VCaP (cell line): ENCODE results near the gene STIM2.

ENCODE experiments used
- H3K27ac ChIP-seq: fragments of 450-650 bp; 2 replicates; pipeline ENCODE4 v1.5.1; 2017
- TF ChIP-seq, protein P1 (sequence below): fragments of 450-650 bp; conservative IDR thresholded peaks from 2 replicates; pipeline ENCODE4 v1.5.1; 2017; ENCODE audit warnings: mild to moderate bottlenecking, moderate library complexity

STIM2 gene

DNA sequence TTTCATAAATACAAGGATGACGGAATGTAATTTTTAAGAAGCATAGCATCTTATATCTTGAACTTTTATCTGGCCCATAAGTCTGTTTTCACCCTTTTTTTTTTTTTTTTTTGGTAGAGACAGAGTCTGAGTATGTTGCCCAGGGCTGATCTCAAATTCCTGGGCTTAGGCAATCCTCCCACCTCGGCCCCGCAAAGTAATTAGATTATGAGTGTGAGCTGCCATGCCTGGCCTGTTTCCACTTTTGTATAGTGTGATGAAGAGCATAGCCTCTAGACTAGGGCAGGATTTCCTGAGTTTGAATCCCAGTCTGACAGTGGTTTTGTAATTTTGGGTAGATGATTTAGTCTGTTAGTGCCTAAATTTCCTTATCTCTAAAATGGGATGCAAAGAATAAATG is 11.0 kb downstream of the STIM2 start:
- TF ChIP-seq, protein P1, sequence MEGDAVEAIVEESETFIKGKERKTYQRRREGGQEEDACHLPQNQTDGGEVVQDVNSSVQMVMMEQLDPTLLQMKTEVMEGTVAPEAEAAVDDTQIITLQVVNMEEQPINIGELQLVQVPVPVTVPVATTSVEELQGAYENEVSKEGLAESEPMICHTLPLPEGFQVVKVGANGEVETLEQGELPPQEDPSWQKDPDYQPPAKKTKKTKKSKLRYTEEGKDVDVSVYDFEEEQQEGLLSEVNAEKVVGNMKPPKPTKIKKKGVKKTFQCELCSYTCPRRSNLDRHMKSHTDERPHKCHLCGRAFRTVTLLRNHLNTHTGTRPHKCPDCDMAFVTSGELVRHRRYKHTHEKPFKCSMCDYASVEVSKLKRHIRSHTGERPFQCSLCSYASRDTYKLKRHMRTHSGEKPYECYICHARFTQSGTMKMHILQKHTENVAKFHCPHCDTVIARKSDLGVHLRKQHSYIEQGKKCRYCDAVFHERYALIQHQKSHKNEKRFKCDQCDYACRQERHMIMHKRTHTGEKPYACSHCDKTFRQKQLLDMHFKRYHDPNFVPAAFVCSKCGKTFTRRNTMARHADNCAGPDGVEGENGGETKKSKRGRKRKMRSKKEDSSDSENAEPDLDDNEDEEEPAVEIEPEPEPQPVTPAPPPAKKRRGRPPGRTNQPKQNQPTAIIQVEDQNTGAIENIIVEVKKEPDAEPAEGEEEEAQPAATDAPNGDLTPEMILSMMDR, result no peak
- no peak overlapping the region for H3K27ac ChIP-seq

DNA sequence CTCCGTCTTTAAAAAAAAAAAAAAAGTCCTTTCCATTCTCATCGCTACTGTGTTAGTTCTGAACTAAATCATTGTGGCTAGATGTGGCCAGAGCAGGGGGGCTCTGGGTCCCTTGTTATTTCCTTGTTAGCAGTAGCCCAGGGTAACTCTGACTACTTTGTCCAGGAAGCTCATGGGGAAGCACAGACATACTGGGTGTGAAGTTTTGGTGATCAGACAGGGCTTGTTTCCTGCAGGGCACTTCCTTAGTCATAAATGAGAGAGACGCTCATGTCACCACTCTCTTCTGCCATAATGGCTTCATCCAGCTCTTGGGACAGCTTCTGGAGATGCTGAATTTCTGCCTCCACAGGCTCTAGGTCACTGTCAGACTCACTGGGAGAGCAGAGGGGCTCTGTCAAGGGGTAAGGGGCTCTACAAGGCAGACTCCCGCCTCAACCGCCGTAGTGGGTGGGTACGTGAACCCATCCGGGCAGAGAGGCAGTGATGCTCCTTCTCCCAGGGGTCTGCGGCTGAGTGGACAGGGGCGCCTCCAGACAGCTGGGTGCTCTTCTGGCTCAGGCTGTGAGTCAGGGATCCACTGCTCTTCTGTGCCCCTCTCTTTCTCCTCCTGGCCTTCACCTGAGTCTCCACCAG is 12.9 kb downstream of the STIM2 start:
- no peak overlapping the region for H3K27ac ChIP-seq

DNA sequence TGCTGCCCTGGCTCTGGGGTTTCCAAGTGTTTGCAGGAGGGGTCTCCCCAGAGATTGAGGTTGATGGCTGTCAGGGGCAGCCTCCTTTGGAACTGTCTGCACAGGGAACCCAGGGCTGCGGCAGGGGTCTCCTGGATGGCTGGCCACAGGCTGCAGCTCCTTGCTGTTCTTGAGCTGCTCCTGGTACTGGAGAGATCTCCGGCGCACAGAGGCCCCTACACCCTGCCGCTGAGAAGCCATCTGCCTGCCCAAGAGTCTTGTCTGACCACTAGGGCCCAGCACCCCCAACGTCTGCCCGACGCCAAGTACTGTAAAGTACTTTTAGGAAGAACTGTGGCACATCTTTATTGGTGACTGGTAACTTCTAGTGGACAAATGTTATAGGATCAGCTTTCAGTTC is 13.5 kb downstream of the STIM2 start:
- TF ChIP-seq, protein P1, result no peak
- H3K27ac ChIP-seq, result no peak overlapping the region

More for the DNA sequence above, 12.9 kb downstream of the STIM2 start:
- TF ChIP-seq, protein P1, result no peak

DNA sequence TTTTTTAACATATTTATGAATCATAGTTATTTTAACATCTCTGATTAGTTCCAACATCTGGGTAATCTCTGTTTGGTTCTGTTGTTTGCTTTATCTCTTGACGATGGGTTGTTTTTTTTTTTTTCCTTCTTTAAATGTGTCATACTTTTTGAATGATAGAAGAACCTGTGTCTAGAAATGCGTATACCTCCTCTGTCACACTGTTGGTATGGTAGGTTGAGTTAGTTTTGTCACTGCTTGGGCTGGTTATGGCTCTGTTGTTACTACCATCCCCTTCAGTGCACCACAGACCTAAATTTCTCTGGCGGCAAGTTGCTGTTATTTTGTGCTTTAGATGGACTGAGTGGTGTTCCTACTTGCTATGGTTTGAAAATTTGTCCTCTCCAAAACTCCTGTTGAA is 16.8 kb downstream of the STIM2 start:
- TF ChIP-seq, protein P1, result no peak
- H3K27ac ChIP-seq, result no peak overlapping the region

DNA sequence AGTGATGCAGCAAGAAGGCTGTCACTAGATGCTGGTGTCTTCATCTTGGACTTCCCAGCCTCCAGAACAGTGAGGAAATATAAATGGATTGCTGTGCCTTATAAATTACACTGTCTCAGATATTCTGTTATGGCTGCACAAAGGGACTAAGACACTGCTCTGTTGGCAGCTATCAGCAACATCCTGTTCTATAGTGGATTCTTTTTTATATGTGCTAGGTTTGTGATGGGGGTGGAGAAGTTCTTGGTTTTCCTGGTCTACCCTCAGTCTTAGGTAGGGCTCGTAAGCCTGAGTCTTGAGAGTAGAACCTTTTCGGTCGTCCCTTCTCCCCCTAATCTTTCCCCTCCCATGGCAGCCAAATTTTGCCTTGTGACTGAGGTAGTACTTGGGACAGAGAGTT is 17.3 kb downstream of the STIM2 start:
- TF ChIP-seq, protein P1, result no peak
- no peak overlapping the region for H3K27ac ChIP-seq

DNA sequence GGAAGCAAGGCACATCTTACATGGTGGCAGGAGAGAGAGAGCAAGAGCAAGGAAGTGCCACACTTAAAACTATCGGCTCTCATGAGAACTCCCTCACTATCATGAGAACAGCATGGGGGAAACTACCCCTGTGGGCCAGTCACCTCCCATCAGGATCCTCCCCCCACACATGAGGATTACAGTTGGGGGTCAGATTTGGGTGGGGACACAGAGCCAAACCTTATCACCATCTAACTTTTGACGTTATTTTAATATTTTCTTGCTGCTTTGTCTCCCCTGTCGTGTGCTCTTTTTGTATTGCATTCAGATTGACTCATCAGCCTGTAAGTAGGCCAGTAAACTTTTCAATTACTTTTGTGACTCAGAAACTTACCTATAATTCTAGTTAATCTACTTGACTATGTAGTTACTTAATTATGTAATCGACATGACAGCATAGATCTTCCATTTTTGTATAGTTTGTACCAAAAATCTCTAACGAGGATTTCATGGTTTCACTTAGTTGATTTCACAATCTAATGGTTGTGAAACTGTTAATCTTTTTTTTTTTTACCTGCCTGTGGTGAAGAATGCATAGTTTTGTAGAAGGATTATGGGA is 18.3 kb downstream of the STIM2 start:
- TF ChIP-seq, protein P1, result no peak
- no peak overlapping the region for H3K27ac ChIP-seq

DNA sequence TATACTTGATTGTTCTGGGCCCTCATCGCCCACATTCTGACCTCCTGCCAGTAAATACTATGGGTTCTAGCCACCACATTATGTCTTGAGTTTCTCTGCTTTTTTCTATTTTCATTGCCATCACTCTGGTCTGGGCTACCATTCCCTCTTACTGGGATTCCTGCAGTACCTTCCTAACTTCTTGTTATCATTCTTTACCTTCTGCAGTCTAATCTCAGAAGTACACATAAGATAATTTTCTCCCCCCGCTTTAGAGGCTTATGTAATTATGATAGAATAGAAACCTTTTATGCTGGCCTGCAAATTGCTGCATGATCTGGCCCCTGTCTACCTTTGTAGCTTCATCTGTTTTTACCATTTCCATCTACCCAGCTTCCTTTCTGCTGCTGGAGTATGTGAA is 19.2 kb downstream of the STIM2 start:
- H3K27ac ChIP-seq, result no peak overlapping the region
- TF ChIP-seq, protein P1, result no peak
